Measurements from ENCODE around the gene REXO5. TPM values are rescaled to one million over a fixed set of nuclear protein-coding genes. Genes with fewer than 3 reads are reported as not detected.
"Not testable (repeated sequence)": the region's sequence is repeated elsewhere in the genome, so short reads cannot be mapped to it uniquely, and the experiment has no call there.

The REXO5 gene
- total RNA-seq, 4 donors from 2014 or later, result 2.2 to 6.9 (median 3.7) TPM

- 26 to 28% methylated on average over 2 of the region's 2 CpGs for WGBS, 2 donors (ENCODE audit: low coverage in 1 of 2)
- no peak overlapping the region for H3K4me3 ChIP-seq
- H3K9me3 ChIP-seq, result no peaks in the 10 kb centered on the region
- no peak for ATAC-seq
- H3K4me1 ChIP-seq, result no peaks in the 10 kb centered on the region
- H3K27ac ChIP-seq, result peak overlapping the region in 1 of 4 donors; percentile 21
- H3K36me3 ChIP-seq, result peaks cover 5 to 43% of the 10 kb centered on the region in 2 donors
- TF ChIP-seq POLR2A (IDR thresholded peaks at IDR 0.05), result no peak
- TF ChIP-seq EP300 (IDR thresholded peaks at IDR 0.05), result no peak
- no peak for TF ChIP-seq POLR2AphosphoS5 (IDR thresholded peaks at IDR 0.05)
- TF ChIP-seq CTCF (IDR thresholded peaks at IDR 0.05), result peak; percentile 25 to 59 (median 46)
- no peaks in the 10 kb centered on the region for H3K27me3 ChIP-seq
Measured at GRCh38 chr16:20799599-20799998, 6.7 kb upstream of the REXO5 start.

GRCh38 chr16:20801278-20801677 lies 5.0 kb upstream of the REXO5 start:
- no peaks in the 10 kb centered on the region for H3K27me3 ChIP-seq
- no peak for ATAC-seq
- peaks cover 0 to 13% (median 0%) of the 10 kb centered on the region in 3 donors for H3K4me1 ChIP-seq
- H3K27ac ChIP-seq, result no peak overlapping the region
- TF ChIP-seq CTCF (IDR thresholded peaks at IDR 0.05) (no peak), POLR2AphosphoS5 (IDR thresholded peaks at IDR 0.05) (no peak), EP300 (IDR thresholded peaks at IDR 0.05) (no peak), POLR2A (IDR thresholded peaks at IDR 0.05) (no peak)
- H3K9me3 ChIP-seq, result no peaks in the 10 kb centered on the region
- H3K4me3 ChIP-seq, result no peak overlapping the region
- 44 to 46% methylated on average over 1 of the region's 1 CpG for WGBS, 2 donors (ENCODE audit: low coverage in 1 of 2)
- H3K36me3 ChIP-seq, result peaks cover 5 to 30% of the 10 kb centered on the region in 2 donors

GRCh38 chr16:20803192-20803560 lies 3.2 kb upstream of the REXO5 start:
- WGBS, 2 donors (ENCODE audit: low coverage in 1 of 2), result 82 to 88% methylated on average over 2 of the region's 2 CpGs
- no peak overlapping the region for H3K27ac ChIP-seq
- no peaks in the 10 kb centered on the region for H3K27me3 ChIP-seq
- no peak overlapping the region for H3K4me3 ChIP-seq
- no peak for ATAC-seq
- H3K4me1 ChIP-seq, result peaks cover 0 to 23% (median 0%) of the 10 kb centered on the region in 3 donors
- H3K9me3 ChIP-seq, result no peaks in the 10 kb centered on the region
- peaks cover 0 to 21% of the 10 kb centered on the region in 2 donors for H3K36me3 ChIP-seq
- TF ChIP-seq POLR2A (IDR thresholded peaks at IDR 0.05) (no peak), POLR2AphosphoS5 (IDR thresholded peaks at IDR 0.05) (no peak), CTCF (IDR thresholded peaks at IDR 0.05) (no peak), EP300 (IDR thresholded peaks at IDR 0.05) (no peak)

- no peak overlapping the region for H3K27ac ChIP-seq
- WGBS, 2 donors (ENCODE audit: low coverage in 1 of 2), result 86 to 94% methylated on average over 6 to 7 of the region's 7 CpGs
Measured at GRCh38 chr16:20803561-20804214, 2.6 kb upstream of the REXO5 start.

GRCh38 chr16:20805684-20806167 lies 601 bp upstream of the REXO5 start:
- Histone ChIP-seq H3K4me3 (peak overlapping the region; percentile 65 to 78), H3K36me3 (peaks cover 0 to 13% of the 10 kb centered on the region in 2 donors), H3K4me1 (peaks cover 0 to 23% (median 0%) of the 10 kb centered on the region in 3 donors), H3K27ac (peak overlapping the region; percentile 86 to 93 (median 88))
- 0 to 3% methylated on average over 10 of the region's 12 CpGs for WGBS, 2 donors (ENCODE audit: low coverage in 1 of 2)
- not testable (repeated sequence) for H3K27me3 ChIP-seq, H3K9me3 ChIP-seq, ATAC-seq

More at GRCh38 chr16:20803561-20804214, 2.6 kb upstream of the REXO5 start:
- Histone ChIP-seq H3K4me3 (no peak overlapping the region), H3K4me1 (peaks cover 0 to 23% (median 0%) of the 10 kb centered on the region in 3 donors), H3K9me3 (no peaks in the 10 kb centered on the region), H3K36me3 (peaks cover 0 to 15% of the 10 kb centered on the region in 2 donors), H3K27me3 (no peaks in the 10 kb centered on the region)
- TF ChIP-seq CTCF (IDR thresholded peaks at IDR 0.05), result no peak
- TF ChIP-seq POLR2A (IDR thresholded peaks at IDR 0.05), result no peak
- TF ChIP-seq POLR2AphosphoS5 (IDR thresholded peaks at IDR 0.05), result no peak
- no peak for TF ChIP-seq EP300 (IDR thresholded peaks at IDR 0.05)
- ATAC-seq, result no peak
